Psoas muscle (tissue), 8 donors: Measurements from ENCODE around the gene CBLC. TPM values are rescaled to one million over a fixed set of nuclear protein-coding genes. Genes with fewer than 3 reads are reported as not detected.

ENCODE experiments used
- ATAC-seq, 4 donors: fragments of 200-7000 bp; cut with Tn5 transposase; one replicate each; pipeline ENCODE4 v1.9.1; 2020; ENCODE audit warnings: moderate library complexity in 3 of 4, mild to moderate bottlenecking in 2 of 4
- DNase-seq, 2 donors: peaks; one replicate each; pipeline ENCODE4 v3.0.0-alpha.2; 2020
- H3K27ac ChIP-seq: fragments of 200-600 bp; one replicate; pipeline ENCODE4 v1.8.0; 2022
- H3K27me3 ChIP-seq, 3 donors: fragments of 200-600 bp in 1 of 3; one replicate each; pipeline versions ENCODE4 v1.6.1 to v1.8.0; 2013 to 2022; ENCODE audit warnings: low read length in 2 of 3, mild to moderate bottlenecking in 2 of 3, moderate library complexity in 1 of 3; ENCODE audit not compliant: insufficient read depth in 3 of 3
- H3K36me3 ChIP-seq, 2 donors: fragments of 200-600 bp in 1 of 2; one replicate each; pipeline versions ENCODE4 v1.6.1 to v1.8.0; 2013 to 2022; ENCODE audit warnings: low read depth in 1 of 2, mild to moderate bottlenecking in 1 of 2, moderate library complexity in 1 of 2; ENCODE audit not compliant: insufficient read depth in 1 of 2
- H3K4me1 ChIP-seq: fragments of 200-600 bp; one replicate; pipeline ENCODE4 v1.8.0; 2022
- H3K4me3 ChIP-seq: fragments of 200-600 bp; one replicate; pipeline ENCODE4 v1.8.0; 2022; ENCODE audit warnings: mild to moderate bottlenecking
- H3K9me3 ChIP-seq: fragments of 200-600 bp; one replicate; pipeline ENCODE4 v1.8.0; 2022
- WGBS, 3 donors: extraction: QIAGEN DNeasy Blood & Tissue Kit; methylation state at CpG; one replicate each; pipeline versions ENCODE4 v1.1.6 to v1.1.7; 2013; 5-methylcytosine and 5-hydroxymethylcytosine counted together
- intact Hi-C, 2 donors: fragments of 100-400 bp; cut with DNase I; formaldehyde crosslinking; loops; one replicate each; pipeline versions ENCODE4 v1.11.0 to v1.14.2; 2022
- polyA plus RNA-seq, 3 donors: library from polyadenylated mRNA; stranded (reverse); fragments of 200-250 nt; gene quantifications; one replicate each; pipeline ENCODE4 v1.2.3, GENCODE V29; 2013
- total RNA-seq, 4 donors: library from RNA; stranded (reverse); fragmentation: NEBNext Ultra II Directional in 2 of 4; extraction: Animal tissue kit (Norgen Biotek cat#: 25700) in 2 of 4; gene quantifications; one replicate each; pipeline versions ENCODE4 v1.2.1 to v1.2.4, GENCODE V29; 2021 to 2023
- TF ChIP-seq, protein P1 (sequence below): fragments of 200-600 bp; IDR thresholded peaks from one replicate; pipeline ENCODE4 v1.8.0; 2022; ENCODE audit warnings: antibody characterized with exemption
- donor health status: healthy with polysubstance abuse.
- donor health status: DM: no; HTN: no; CAD: no; lungs with moderate emphysema.
- donor health status: Bipolar disorder and iron deficiency.
- donor health status: healthy.
- donor health status: DM: yes; HTN: yes; CAD: no.
- donor health status: DM: no; HTN: no; CAD: no.
- donor health status: DM: no; HTN: no; CAD: no.
- donor health status: DM: yes; HTN: yes; CAD: no.

CBLC gene
- total and polyA plus RNA-seq, 7 donors, result 0.08 to 0.34 TPM; not detected in 5

GRCh38 chr19:44807162-44807561, 29.5 kb downstream of the CBLC start:
- ATAC-seq (peak in 2 of 4 donors; percentile 17 to 29), DNase-seq (no peak)
- Histone ChIP-seq H3K9me3 (no peaks in the 10 kb centered on the region), H3K27me3 (no peaks in the 10 kb centered on the region), H3K36me3 (no peaks in the 10 kb centered on the region), H3K4me3 (no peak overlapping the region), H3K4me1 (peaks cover 24% of the 10 kb centered on the region), H3K27ac (no peak overlapping the region)
- WGBS, 3 donors, result 68 to 90% (median 70%) methylated on average over 5 of the region's 5 CpGs
- intact Hi-C loops, result loop anchor here in 1 of 2 donors (5.0 kb wide), 1 partner anchor 35 kb away; no protein-coding TSS in a partner anchor
- TF ChIP-seq, protein P1, sequence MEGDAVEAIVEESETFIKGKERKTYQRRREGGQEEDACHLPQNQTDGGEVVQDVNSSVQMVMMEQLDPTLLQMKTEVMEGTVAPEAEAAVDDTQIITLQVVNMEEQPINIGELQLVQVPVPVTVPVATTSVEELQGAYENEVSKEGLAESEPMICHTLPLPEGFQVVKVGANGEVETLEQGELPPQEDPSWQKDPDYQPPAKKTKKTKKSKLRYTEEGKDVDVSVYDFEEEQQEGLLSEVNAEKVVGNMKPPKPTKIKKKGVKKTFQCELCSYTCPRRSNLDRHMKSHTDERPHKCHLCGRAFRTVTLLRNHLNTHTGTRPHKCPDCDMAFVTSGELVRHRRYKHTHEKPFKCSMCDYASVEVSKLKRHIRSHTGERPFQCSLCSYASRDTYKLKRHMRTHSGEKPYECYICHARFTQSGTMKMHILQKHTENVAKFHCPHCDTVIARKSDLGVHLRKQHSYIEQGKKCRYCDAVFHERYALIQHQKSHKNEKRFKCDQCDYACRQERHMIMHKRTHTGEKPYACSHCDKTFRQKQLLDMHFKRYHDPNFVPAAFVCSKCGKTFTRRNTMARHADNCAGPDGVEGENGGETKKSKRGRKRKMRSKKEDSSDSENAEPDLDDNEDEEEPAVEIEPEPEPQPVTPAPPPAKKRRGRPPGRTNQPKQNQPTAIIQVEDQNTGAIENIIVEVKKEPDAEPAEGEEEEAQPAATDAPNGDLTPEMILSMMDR, result no peak

- intact Hi-C loops, result loop anchor here in 1 of 2 donors (5.0 kb wide), 1 partner anchor 34 kb away; no protein-coding TSS in a partner anchor
- H3K4me1 ChIP-seq, result peaks cover 24% of the 10 kb centered on the region
- peak overlapping the region; percentile 78 for H3K4me3 ChIP-seq
Observed at GRCh38 chr19:44807652-44808462, 30.2 kb downstream of the CBLC start.

DNA sequence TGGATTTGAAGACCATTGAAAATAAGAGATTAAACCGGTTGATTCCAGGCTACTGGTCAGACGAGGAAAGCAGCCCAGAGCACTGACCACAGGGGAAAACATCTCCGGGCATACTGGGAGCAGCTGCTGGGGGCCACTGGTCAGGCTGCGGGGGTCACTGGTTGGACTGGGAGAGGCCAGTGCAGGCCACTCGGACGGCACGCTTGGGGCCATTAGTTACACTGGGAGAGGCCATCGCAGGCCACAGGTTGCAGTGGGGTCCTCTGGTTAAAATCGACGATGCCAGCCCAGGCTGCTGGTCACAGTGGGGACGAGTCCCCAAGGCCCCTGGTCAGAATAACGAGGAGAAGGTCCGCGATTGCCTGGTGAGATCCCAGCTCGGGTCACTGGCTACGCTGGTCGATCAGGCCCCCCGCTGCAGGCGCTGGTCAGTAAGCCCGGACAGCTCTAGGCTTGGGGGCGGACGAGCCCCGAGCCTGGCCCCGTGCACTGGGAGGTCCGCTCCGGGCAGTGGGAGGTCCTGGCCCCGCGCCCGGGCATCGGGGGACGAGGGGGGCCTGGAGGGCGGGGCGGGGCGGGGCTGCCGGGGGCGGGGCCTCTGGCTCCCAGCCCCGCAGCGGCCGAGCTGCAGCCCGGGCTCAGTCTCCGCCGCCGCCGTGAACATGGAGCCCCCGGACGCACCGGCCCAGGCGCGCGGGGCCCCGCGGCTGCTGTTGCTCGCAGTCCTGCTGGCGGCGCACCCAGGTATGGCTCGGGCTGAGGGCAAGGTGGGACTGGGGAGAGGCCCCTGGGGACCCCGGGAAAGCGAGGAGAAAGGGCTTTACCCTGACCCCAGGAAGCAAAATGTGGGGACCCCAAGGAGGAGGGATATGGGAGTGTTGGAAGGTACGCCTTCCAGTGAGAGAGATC, 31.0 kb downstream of the CBLC start, which contains the start of gene BCAM:
BCAM (plus strand) TSS at position 641 of the 909 bp plus-strand sequence; CDS start at position 663, 22 bp downstream.
- no peaks in the 10 kb centered on the region for H3K27me3 ChIP-seq
- peak within 1 kb of the TSS; percentile 78 for H3K4me3 ChIP-seq
- ATAC-seq (peak; percentile 77 to 90 (median 82)), DNase-seq (peak; percentile 84 to 86)
- intact Hi-C loops, result loop anchor here in 1 of 2 donors (5.0 kb wide), 1 partner anchor 34 kb away; no protein-coding TSS in a partner anchor
- H3K36me3 ChIP-seq, result peaks cover 0 to 6% of the 10 kb centered on the region in 2 donors
- peaks cover 18% of the 10 kb centered on the region for H3K4me1 ChIP-seq
- H3K27ac ChIP-seq, result peak within 1 kb of the TSS; percentile 68
- H3K9me3 ChIP-seq, result no peaks in the 10 kb centered on the region
- 1 to 3% (median 1%) methylated on average over 51 to 59 of the region's 59 CpGs for WGBS, 3 donors
- TF ChIP-seq, protein P1, result no peak

More at GRCh38 chr19:44807652-44808462, 30.2 kb downstream of the CBLC start:
- Histone ChIP-seq H3K9me3 (no peaks in the 10 kb centered on the region), H3K27me3 (no peaks in the 10 kb centered on the region), H3K36me3 (peaks cover 0 to under 1% of the 10 kb centered on the region in 2 donors), H3K27ac (peak overlapping the region; percentile 3)
- DNase-seq (no peak), ATAC-seq (peak; percentile 64 to 86 (median 78))
- TF ChIP-seq, protein P1, result peak; percentile 47
- 16 to 22% (median 18%) methylated on average over 13 to 14 of the region's 14 CpGs for WGBS, 3 donors

- no peak for ATAC-seq
- Histone ChIP-seq H3K27me3 (no peaks in the 10 kb centered on the region), H3K4me1 (peaks cover 18% of the 10 kb centered on the region), H3K36me3 (peaks cover 0 to 16% of the 10 kb centered on the region in 2 donors), H3K9me3 (no peaks in the 10 kb centered on the region), H3K27ac (no peak overlapping the region), H3K4me3 (peak overlapping the region; percentile 78)
- no peak for DNase-seq
- intact Hi-C loops, result loop anchor here in 1 of 2 donors (5.0 kb wide), 1 partner anchor 33 kb away; no protein-coding TSS in a partner anchor
- 40 to 50% (median 42%) methylated on average over 7 of the region's 7 CpGs for WGBS, 3 donors
- TF ChIP-seq, protein P1, result no peak
Observed at GRCh38 chr19:44809577-44810233, 32.0 kb downstream of the CBLC start.
